Hepatocyte (in vitro differentiated cells): ENCODE results near the gene ATCAY. TPM values are rescaled to one million over a fixed set of nuclear protein-coding genes. Genes with fewer than 3 reads are reported as not detected.

Source experiments
- DNase-seq: peaks from one replicate; pipeline ENCODE4 v3.0.0-alpha.2; 2016; ENCODE audit warnings: low spot score
- H2AFZ ChIP-seq: fragments of 200-600 bp; sonication (generic); 2 replicates; pipeline ENCODE4 v1.6.0; 2016; ENCODE audit warnings: antibody characterized with exemption, mild to moderate bottlenecking
- H3K27ac ChIP-seq: fragments of 200-600 bp; sonication (generic); 2 replicates; pipeline ENCODE4 v1.5.1; 2016; ENCODE audit warnings: mild to moderate bottlenecking
- H3K27me3 ChIP-seq: fragments of 200-600 bp; sonication (generic); 2 replicates; pipeline ENCODE4 v1.6.1; 2016
- H3K36me3 ChIP-seq: fragments of 200-600 bp; sonication (generic); replicated peaks from 2 replicates; pipeline ENCODE4 v1.5.1; 2016; ENCODE audit warnings: low read depth; ENCODE audit not compliant: insufficient read depth
- H3K4me1 ChIP-seq: fragments of 200-600 bp; sonication (generic); 2 replicates; pipeline ENCODE4 v1.5.1; 2016; ENCODE audit warnings: mild to moderate bottlenecking, moderate library complexity; ENCODE audit not compliant: insufficient read depth
- H3K4me2 ChIP-seq: fragments of 200-600 bp; sonication (generic); 2 replicates; pipeline ENCODE4 v1.6.0; 2016
- H3K4me3 ChIP-seq: fragments of 200-600 bp; sonication (generic); 2 replicates; pipeline ENCODE4 v1.5.1; 2016; ENCODE audit warnings: mild to moderate bottlenecking
- H3K79me2 ChIP-seq: fragments of 200-600 bp; sonication (generic); 2 replicates; pipeline ENCODE4 v1.6.0; 2017; ENCODE audit warnings: mild to moderate bottlenecking
- H3K9me2 ChIP-seq: fragments of 200-600 bp; sonication (generic); replicated peaks from 2 replicates; pipeline ENCODE4 v1.6.0; 2017; ENCODE audit warnings: mild to moderate bottlenecking; ENCODE audit not compliant: insufficient read depth
- H3K9me3 ChIP-seq: fragments of 200-600 bp; sonication (generic); 2 replicates; pipeline ENCODE4 v1.5.1; 2016; ENCODE audit warnings: low read depth, mild to moderate bottlenecking
- H4K20me1 ChIP-seq: fragments of 200-600 bp; sonication (generic); 2 replicates; pipeline ENCODE4 v1.6.0; 2016; ENCODE audit warnings: mild to moderate bottlenecking; ENCODE audit not compliant: insufficient read depth, poor library complexity, severe bottlenecking
- EZH2 ChIP-seq: fragments of 200-600 bp; sonication (generic); IDR thresholded peaks from 2 replicates; pipeline ENCODE4 v1.6.1; 2016; ENCODE audit warnings: antibody characterized with exemption, mild to moderate bottlenecking, borderline replicate concordance
- EZH2phosphoT487 ChIP-seq: fragments of 200-600 bp; sonication (generic); IDR thresholded peaks from one replicate; pipeline ENCODE4 v1.6.1; 2018; ENCODE audit warnings: antibody characterized with exemption, mild to moderate bottlenecking, low read depth, moderate library complexity; ENCODE audit not compliant: unreplicated experiment, severe bottlenecking
- WGBS: methylation state at CpG from one replicate; pipeline ENCODE4 v1.1.6; 2016; ENCODE audit warnings: low lambda C conversion rate; ENCODE audit errors: missing lambda C conversion rate; 5-methylcytosine and 5-hydroxymethylcytosine counted together
- polyA plus RNA-seq: library from polyadenylated mRNA; unstranded; fragments of >200 nt; fragmentation: Nextera tagmentation; extraction: Ambion mirVana; gene quantifications from 2 replicates; pipeline ENCODE4 v1.2.1, GENCODE V29; 2016
- total RNA-seq: library from RNA; depleted of rRNA; stranded (reverse); fragments of >200 nt; gene quantifications from 2 replicates; pipeline ENCODE4 v1.2.3, GENCODE V29; 2014
- TF ChIP-seq, protein P1 (sequence below): fragments of 200-600 bp; sonication (generic); IDR thresholded peaks from 2 replicates; pipeline ENCODE4 v1.5.1; 2016; ENCODE audit warnings: antibody characterized with exemption, mild to moderate bottlenecking; ENCODE audit not compliant: poor library complexity

ATCAY gene
- total and polyA plus RNA-seq, 2 experiments from 2014 or later: 0.13 TPM; not detected in 1

DNA sequence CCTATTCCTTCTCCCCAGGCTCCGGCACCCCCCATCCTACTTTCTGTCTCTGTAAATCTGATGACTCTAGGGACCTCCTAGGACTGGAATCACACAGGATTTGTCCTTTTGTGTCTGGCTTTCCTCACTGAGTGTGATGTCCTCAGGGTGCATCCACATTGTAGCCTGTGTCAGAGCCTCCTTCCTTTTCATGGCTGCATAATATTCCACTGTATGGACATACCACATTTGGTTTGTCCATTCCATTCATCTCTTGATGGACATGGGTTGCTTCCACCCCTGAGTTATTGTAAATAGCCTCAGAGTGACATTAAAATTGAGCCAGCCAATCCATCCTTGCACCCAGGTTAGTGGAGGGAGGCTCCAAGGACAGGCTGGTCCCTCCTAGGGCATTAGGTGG is 29.6 kb downstream of the ATCAY start:
- no peak for DNase-seq
- Histone ChIP-seq H4K20me1 (no peaks in the 10 kb centered on the region), H3K4me2 (no peak overlapping the region), H2AFZ (no peak overlapping the region), H3K27me3 (no peaks in the 10 kb centered on the region), H3K4me1 (no peaks in the 10 kb centered on the region), H3K4me3 (no peak overlapping the region), H3K9me2 (no peaks in the 10 kb centered on the region), H3K79me2 (no peaks in the 10 kb centered on the region), H3K27ac (no peak overlapping the region), H3K9me3 (no peaks in the 10 kb centered on the region), H3K36me3 (no peaks in the 10 kb centered on the region)
- WGBS: 92% methylated on average over 1 of the region's 1 CpG
- TF ChIP-seq, protein P1, sequence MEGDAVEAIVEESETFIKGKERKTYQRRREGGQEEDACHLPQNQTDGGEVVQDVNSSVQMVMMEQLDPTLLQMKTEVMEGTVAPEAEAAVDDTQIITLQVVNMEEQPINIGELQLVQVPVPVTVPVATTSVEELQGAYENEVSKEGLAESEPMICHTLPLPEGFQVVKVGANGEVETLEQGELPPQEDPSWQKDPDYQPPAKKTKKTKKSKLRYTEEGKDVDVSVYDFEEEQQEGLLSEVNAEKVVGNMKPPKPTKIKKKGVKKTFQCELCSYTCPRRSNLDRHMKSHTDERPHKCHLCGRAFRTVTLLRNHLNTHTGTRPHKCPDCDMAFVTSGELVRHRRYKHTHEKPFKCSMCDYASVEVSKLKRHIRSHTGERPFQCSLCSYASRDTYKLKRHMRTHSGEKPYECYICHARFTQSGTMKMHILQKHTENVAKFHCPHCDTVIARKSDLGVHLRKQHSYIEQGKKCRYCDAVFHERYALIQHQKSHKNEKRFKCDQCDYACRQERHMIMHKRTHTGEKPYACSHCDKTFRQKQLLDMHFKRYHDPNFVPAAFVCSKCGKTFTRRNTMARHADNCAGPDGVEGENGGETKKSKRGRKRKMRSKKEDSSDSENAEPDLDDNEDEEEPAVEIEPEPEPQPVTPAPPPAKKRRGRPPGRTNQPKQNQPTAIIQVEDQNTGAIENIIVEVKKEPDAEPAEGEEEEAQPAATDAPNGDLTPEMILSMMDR: no peak
- no peak for TF ChIP-seq EZH2
- TF ChIP-seq EZH2phosphoT487: no peak

DNA sequence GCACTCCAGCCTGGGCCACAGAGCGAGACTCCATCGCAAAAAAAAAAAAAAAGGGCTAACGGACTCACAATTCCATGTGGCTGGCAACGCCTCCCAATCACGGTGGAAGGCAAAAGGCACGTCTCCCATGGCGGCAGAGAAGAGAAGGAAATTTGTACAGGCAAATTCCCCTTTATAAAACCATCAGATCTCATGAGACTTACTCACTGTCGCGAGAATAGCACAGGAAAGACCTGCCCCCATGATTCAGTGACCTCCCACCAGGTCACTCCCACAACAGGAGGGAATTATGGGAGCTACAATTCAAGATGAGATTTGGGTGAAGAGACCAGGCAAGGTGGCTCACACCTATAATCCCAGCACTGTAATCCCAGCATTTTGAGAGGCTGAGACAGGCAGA is 33.7 kb downstream of the ATCAY start:
- no peaks in the 10 kb centered on the region for H3K4me1 ChIP-seq
- H3K36me3 ChIP-seq: no peaks in the 10 kb centered on the region
- no peaks in the 10 kb centered on the region for H3K9me3 ChIP-seq
- no peak for DNase-seq
- no peak overlapping the region for H3K4me3 ChIP-seq
- no peak overlapping the region for H2AFZ ChIP-seq
- TF ChIP-seq EZH2phosphoT487: no peak
- H3K4me2 ChIP-seq: no peak overlapping the region
- H3K27me3 ChIP-seq: no peaks in the 10 kb centered on the region
- H3K79me2 ChIP-seq: no peaks in the 10 kb centered on the region
- no peaks in the 10 kb centered on the region for H4K20me1 ChIP-seq
- H3K9me2 ChIP-seq: no peaks in the 10 kb centered on the region
- no peak overlapping the region for H3K27ac ChIP-seq
- WGBS: 83% methylated on average over 7 of the region's 9 CpGs

DNA sequence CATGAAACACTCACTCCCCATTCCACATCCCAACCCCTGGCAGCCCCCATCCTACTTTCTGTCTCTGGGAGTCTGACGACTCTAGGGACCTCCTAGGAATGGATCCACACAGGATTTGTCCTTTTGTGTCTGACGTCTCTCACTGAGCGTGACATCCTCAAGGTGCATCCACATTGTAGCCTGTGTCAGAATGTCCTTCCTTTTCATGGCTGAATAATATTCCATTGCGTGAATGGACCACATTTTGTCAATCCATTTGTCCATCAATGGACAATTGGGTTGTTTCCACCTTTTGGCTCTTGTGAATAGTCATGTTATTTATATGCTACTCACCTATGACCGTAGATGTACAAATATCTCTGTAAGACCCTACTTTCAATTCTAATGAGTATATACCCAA is 35.5 kb downstream of the ATCAY start:
- WGBS: 92% methylated on average over 5 of the region's 5 CpGs

DNA sequence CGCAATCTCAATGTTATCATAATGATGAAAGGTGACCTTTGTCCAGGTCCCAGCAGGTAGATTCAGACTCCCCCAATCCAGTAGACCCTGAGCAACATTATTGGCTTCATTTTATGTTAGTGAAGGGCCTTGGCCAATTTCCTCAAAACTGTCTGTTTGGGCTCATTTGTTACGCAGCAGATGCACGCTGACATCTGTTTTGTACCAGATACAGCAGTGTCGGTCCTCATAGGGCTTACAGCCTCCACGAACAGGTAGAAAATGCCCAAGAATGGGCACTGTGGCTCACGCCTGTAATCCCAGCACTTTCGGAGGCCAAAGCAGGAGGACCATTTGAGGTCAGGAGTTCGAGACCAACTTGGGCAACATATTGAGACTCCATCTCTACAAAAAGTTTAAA is 39.3 kb downstream of the ATCAY start:
- WGBS: 93% methylated on average over 8 of the region's 8 CpGs
- Histone ChIP-seq H3K4me1 (no peaks in the 10 kb centered on the region), H3K4me3 (no peak overlapping the region), H2AFZ (no peak overlapping the region), H3K9me2 (no peaks in the 10 kb centered on the region), H4K20me1 (no peaks in the 10 kb centered on the region), H3K36me3 (no peaks in the 10 kb centered on the region), H3K79me2 (no peaks in the 10 kb centered on the region), H3K27ac (no peak overlapping the region), H3K27me3 (no peaks in the 10 kb centered on the region), H3K9me3 (no peaks in the 10 kb centered on the region), H3K4me2 (no peak overlapping the region)
- no peak for DNase-seq
- TF ChIP-seq, protein P1: no peak
- TF ChIP-seq EZH2: no peak
- no peak for TF ChIP-seq EZH2phosphoT487

More for the DNA sequence above, 35.5 kb downstream of the ATCAY start:
- no peak for DNase-seq
- H3K4me1 ChIP-seq: no peaks in the 10 kb centered on the region
- H3K4me2 ChIP-seq: no peak overlapping the region
- no peaks in the 10 kb centered on the region for H3K9me2 ChIP-seq
- H3K27me3 ChIP-seq: no peaks in the 10 kb centered on the region
- H3K9me3 ChIP-seq: no peaks in the 10 kb centered on the region
- TF ChIP-seq, protein P1: no peak
- TF ChIP-seq EZH2 (no peak), EZH2phosphoT487 (no peak)
- no peaks in the 10 kb centered on the region for H3K79me2 ChIP-seq
- no peaks in the 10 kb centered on the region for H3K36me3 ChIP-seq
- H3K27ac ChIP-seq: no peak overlapping the region
- H3K4me3 ChIP-seq: no peak overlapping the region
- no peak overlapping the region for H2AFZ ChIP-seq
- H4K20me1 ChIP-seq: no peaks in the 10 kb centered on the region
